Suprapubic skin (tissue), 4 donors: ENCODE results near the gene PGPEP1. TPM values are rescaled to one million over a fixed set of nuclear protein-coding genes. Genes with fewer than 3 reads are reported as not detected.
"Not testable (repeated sequence)": the region's sequence is repeated elsewhere in the genome, so short reads cannot be mapped to it uniquely, and the experiment has no call there.

Experiments
- DNase-seq, 2 donors: peaks; one replicate each; pipeline ENCODE4 v3.0.0-alpha.2; 2019; ENCODE audit warnings: low spot score in 2 of 2
- H3K27ac ChIP-seq: fragments of 200-600 bp; sonication (generic); one replicate; pipeline ENCODE4 v1.5.1; 2019
- H3K27me3 ChIP-seq: fragments of 200-600 bp; sonication (generic); one replicate; pipeline ENCODE4 v1.5.1; 2019
- H3K36me3 ChIP-seq: fragments of 200-600 bp; sonication (generic); one replicate; pipeline ENCODE4 v1.5.1; 2019
- H3K4me1 ChIP-seq: fragments of 200-600 bp; sonication (generic); one replicate; pipeline ENCODE4 v1.5.1; 2019
- H3K4me3 ChIP-seq: fragments of 200-600 bp; sonication (generic); one replicate; pipeline ENCODE4 v1.5.1; 2019; ENCODE audit warnings: mild to moderate bottlenecking
- H3K9me3 ChIP-seq: fragments of 200-600 bp; sonication (generic); one replicate; pipeline ENCODE4 v1.5.1; 2019
- EP300 ChIP-seq: sonication (generic); formaldehyde crosslinking; IDR thresholded peaks from one replicate; pipeline ENCODE4 v1.6.1; 2017; ENCODE audit warnings: antibody characterized with exemption
- POLR2A ChIP-seq, 2 donors: fragments of 450-650 bp; IDR thresholded peaks; one replicate each; pipeline ENCODE4 v1.6.1; 2017; ENCODE audit warnings: antibody characterized with exemption in 2 of 2, mild to moderate bottlenecking in 2 of 2, moderate library complexity in 2 of 2
- POLR2AphosphoS5 ChIP-seq, 3 donors: sonication (generic); formaldehyde crosslinking; IDR thresholded peaks; one replicate each; pipeline ENCODE4 v1.6.1; 2017; ENCODE audit warnings: antibody characterized with exemption in 3 of 3
- WGBS: methylation state at CpG from one replicate; pipeline ENCODE4 v1.1.5; 2018; 5-methylcytosine and 5-hydroxymethylcytosine counted together
- total RNA-seq, 4 donors: library from RNA; depleted of rRNA; stranded (reverse); fragments of >200 nt; gene quantifications; one replicate each; pipeline ENCODE4 v1.1.0, GENCODE V29; 2016
- TF ChIP-seq, protein P1 (sequence below), 2 donors: fragments of 200-600 bp in 1 of 2; fragments of 450-650 bp in 1 of 2; sonication (generic) in 1 of 2; IDR thresholded peaks; one replicate each; pipeline ENCODE4 v1.5.1; 2016 to 2019; ENCODE audit warnings: antibody characterized with exemption in 2 of 2, mild to moderate bottlenecking in 1 of 2, moderate library complexity in 1 of 2

PGPEP1 gene
- total RNA-seq, 4 donors from 2014 or later: 4.6 to 8.0 (median 7.6) TPM

DNA sequence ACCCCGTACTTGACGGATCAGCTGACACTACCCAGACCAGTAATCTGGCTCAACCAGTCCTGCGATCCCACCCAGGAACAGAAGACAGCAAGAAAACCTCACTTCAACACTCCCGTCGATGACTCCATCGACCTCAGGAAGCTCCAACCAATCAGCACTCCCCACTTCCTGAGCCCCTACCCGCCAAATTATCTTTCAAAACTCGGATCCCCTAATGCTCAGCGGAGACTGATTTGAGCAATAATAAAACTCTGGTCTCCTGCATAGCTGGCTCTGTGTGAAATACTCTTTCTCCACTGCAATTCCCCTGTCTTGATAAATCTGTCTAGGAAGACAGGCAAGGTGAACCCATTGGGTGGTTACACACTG is 18.7 kb upstream of the PGPEP1 start:
- 9% methylated on average over 9 of the region's 9 CpGs for WGBS
- no peaks in the 10 kb centered on the region for H3K27me3 ChIP-seq
- H3K36me3 ChIP-seq: no peaks in the 10 kb centered on the region
- no peaks in the 10 kb centered on the region for H3K9me3 ChIP-seq
- peak overlapping the region; percentile 85 for H3K4me3 ChIP-seq
- peak overlapping the region; percentile 83 for H3K27ac ChIP-seq
- TF ChIP-seq, protein P1, sequence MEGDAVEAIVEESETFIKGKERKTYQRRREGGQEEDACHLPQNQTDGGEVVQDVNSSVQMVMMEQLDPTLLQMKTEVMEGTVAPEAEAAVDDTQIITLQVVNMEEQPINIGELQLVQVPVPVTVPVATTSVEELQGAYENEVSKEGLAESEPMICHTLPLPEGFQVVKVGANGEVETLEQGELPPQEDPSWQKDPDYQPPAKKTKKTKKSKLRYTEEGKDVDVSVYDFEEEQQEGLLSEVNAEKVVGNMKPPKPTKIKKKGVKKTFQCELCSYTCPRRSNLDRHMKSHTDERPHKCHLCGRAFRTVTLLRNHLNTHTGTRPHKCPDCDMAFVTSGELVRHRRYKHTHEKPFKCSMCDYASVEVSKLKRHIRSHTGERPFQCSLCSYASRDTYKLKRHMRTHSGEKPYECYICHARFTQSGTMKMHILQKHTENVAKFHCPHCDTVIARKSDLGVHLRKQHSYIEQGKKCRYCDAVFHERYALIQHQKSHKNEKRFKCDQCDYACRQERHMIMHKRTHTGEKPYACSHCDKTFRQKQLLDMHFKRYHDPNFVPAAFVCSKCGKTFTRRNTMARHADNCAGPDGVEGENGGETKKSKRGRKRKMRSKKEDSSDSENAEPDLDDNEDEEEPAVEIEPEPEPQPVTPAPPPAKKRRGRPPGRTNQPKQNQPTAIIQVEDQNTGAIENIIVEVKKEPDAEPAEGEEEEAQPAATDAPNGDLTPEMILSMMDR (IDR thresholded peaks at IDR 0.05): no peak
- TF ChIP-seq EP300 (no peak), POLR2A (IDR thresholded peaks at IDR 0.05) (no peak), POLR2AphosphoS5 (IDR thresholded peaks at IDR 0.05) (no peak)
- H3K4me1 ChIP-seq: peaks cover 54% of the 10 kb centered on the region
- DNase-seq: no peak

DNA sequence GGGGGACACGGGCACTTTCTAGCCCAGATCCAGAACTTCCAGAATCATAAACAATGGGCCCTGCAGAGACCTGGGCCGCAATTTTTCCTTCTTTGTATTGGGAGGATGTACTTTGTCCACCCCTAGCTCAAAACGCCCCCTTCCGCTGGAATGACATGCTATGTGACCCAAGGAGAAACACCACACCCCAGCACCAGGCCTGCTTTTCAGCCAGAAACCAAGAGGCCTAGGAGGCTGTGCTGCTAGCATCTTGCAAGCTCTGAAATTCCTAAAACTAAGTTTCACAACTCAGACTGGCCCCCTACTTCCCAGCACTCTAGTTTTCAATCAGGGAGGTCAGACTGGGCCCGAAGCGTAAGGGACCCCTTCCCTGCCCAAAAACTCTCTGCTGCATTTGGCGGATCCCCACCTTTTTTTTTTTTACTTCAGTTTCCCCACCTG is 18.1 kb upstream of the PGPEP1 start:
- under 1% methylated on average over 7 of the region's 7 CpGs for WGBS
- Histone ChIP-seq H3K27me3 (no peaks in the 10 kb centered on the region), H3K4me3 (peak overlapping the region; percentile 85), H3K36me3 (no peaks in the 10 kb centered on the region), H3K9me3 (no peaks in the 10 kb centered on the region), H3K27ac (peak overlapping the region; percentile 83), H3K4me1 (peaks cover 54% of the 10 kb centered on the region)
- no peak for DNase-seq
- TF ChIP-seq, protein P1 (IDR thresholded peaks at IDR 0.05): no peak
- TF ChIP-seq POLR2A (IDR thresholded peaks at IDR 0.05): no peak
- TF ChIP-seq EP300: no peak
- no peak for TF ChIP-seq POLR2AphosphoS5 (IDR thresholded peaks at IDR 0.05)

GRCh38 chr19:18322759-18323460 is 17.5 kb upstream of the PGPEP1 start, which contains the start of gene LSM4:
LSM4 (minus strand) TSS chr19:18323076; CDS start chr19:18323020, 56 bp downstream.
- Histone ChIP-seq H3K4me3 (peak within 1 kb of the TSS; percentile 85), H3K9me3 (no peaks in the 10 kb centered on the region), H3K27me3 (no peaks in the 10 kb centered on the region), H3K4me1 (peaks cover 53% of the 10 kb centered on the region), H3K27ac (peak within 1 kb of the TSS; percentile 83), H3K36me3 (no peaks in the 10 kb centered on the region)
- DNase-seq: peak; percentile 99
- TF ChIP-seq, protein P1 (IDR thresholded peaks at IDR 0.05): peak in 1 of 2 donors; percentile 26
- no peak for TF ChIP-seq EP300
- peak in 2 of 3 donors; percentile 71 to 80 for TF ChIP-seq POLR2AphosphoS5 (IDR thresholded peaks at IDR 0.05)
- TF ChIP-seq POLR2A (IDR thresholded peaks at IDR 0.05): peak in 1 of 2 donors; percentile 27
- WGBS: 0% methylated on average over 34 of the region's 75 CpGs

- H3K4me1 ChIP-seq: peaks cover 52% of the 10 kb centered on the region
- DNase-seq: not testable (repeated sequence)
- WGBS: 59% methylated on average over 6 of the region's 6 CpGs
These were observed 16.0 kb upstream of the PGPEP1 start for GRCh38 chr19:18324373-18324731.

DNA sequence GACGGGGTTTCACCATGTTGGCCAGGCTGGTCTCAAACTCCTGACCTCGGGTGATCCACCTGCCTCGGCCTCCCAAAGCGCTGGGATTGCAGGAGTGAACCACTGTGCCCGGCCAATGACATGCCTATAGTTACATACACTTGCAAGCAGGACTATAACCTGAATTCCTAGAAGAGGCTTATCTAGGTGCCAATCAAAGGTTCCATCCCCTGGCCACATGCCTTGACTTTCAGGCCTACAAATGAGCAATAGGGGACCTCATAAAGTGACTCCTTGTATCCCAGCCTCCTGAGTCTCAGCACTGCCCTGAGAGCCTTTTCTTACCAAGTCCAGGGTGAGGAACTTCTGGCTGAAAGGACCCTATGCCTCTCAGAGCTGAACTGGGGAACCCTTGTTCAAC is 13.6 kb upstream of the PGPEP1 start:
- Histone ChIP-seq H3K36me3 (no peaks in the 10 kb centered on the region), H3K27ac (no peak overlapping the region), H3K4me3 (no peak overlapping the region), H3K9me3 (no peaks in the 10 kb centered on the region), H3K4me1 (peaks cover 30% of the 10 kb centered on the region), H3K27me3 (no peaks in the 10 kb centered on the region)
- WGBS: 91% methylated on average over 5 of the region's 5 CpGs
- TF ChIP-seq POLR2A (IDR thresholded peaks at IDR 0.05) (no peak), EP300 (no peak), POLR2AphosphoS5 (IDR thresholded peaks at IDR 0.05) (no peak)
- TF ChIP-seq, protein P1 (IDR thresholded peaks at IDR 0.05): no peak
- no peak for DNase-seq

More at GRCh38 chr19:18324373-18324731, 16.0 kb upstream of the PGPEP1 start:
- H3K27me3 ChIP-seq, H3K4me3 ChIP-seq, H3K36me3 ChIP-seq, H3K27ac ChIP-seq, H3K9me3 ChIP-seq: not testable (repeated sequence)
